Measurements from ENCODE around the gene PIGU.
"Not testable (repeated sequence)": the region's sequence is repeated elsewhere in the genome, so short reads cannot be mapped to it uniquely, and the experiment has no call there.

Gene PIGU

GRCh38 chr20:34515484-34516246, 161.2 kb downstream of the PIGU start:
- peak in 3 of 4 experiments; percentile 27 to 59 (median 44) for DNase-seq (ENCODE audit: low read depth in 4 of 4, low spot score in 1 of 4)

GRCh38 chr20:34514897-34515483, 161.9 kb downstream of the PIGU start:
- DNase-seq (ENCODE audit: low read depth in 4 of 4, low spot score in 1 of 4): peak in 1 of 4 experiments; percentile 24

- DNase-seq (ENCODE audit: low read depth in 4 of 4, low spot score in 1 of 4): not testable (repeated sequence)
These were observed 162.9 kb downstream of the PIGU start for GRCh38 chr20:34514034-34514433.

- no peak for DNase-seq (ENCODE audit: low read depth in 4 of 4, low spot score in 1 of 4)
These were observed 163.9 kb downstream of the PIGU start for GRCh38 chr20:34512955-34513419.

GRCh38 chr20:34512266-34512954, 164.5 kb downstream of the PIGU start:
- no peak for DNase-seq (ENCODE audit: low read depth in 4 of 4, low spot score in 1 of 4)

GRCh38 chr20:34511891-34512265, 165.0 kb downstream of the PIGU start:
- DNase-seq (ENCODE audit: low read depth in 4 of 4, low spot score in 1 of 4): no peak

GRCh38 chr20:34510575-34510974, 166.3 kb downstream of the PIGU start:
- DNase-seq (ENCODE audit: low read depth in 4 of 4, low spot score in 1 of 4): no peak
